Measurements from ENCODE around the gene MZB1.
"Not testable (repeated sequence)": the region's sequence is repeated elsewhere in the genome, so short reads cannot be mapped to it uniquely, and the experiment has no call there.

MZB1 gene

DNA sequence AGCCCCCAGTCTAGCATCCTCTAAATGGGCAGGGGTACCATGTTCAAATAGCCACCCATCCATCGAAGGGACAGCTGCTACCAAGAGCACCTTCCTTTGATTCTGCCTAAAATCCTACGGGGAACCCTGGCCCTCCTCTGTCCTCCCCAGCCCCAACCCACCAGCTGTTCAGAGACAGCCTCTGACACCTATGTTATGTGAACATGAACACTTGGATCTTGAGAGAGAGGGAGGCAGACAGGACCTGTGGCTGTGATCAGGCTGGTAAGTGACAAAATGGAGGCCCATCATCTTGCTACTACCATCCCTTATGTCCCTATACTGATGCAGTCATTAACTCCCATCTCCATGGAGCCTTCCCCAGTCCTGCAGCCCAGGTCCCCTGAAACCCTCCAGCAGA is 14.8 kb downstream of the MZB1 start:
- DNase-seq (ENCODE audit: low spot score), result no peak

DNA sequence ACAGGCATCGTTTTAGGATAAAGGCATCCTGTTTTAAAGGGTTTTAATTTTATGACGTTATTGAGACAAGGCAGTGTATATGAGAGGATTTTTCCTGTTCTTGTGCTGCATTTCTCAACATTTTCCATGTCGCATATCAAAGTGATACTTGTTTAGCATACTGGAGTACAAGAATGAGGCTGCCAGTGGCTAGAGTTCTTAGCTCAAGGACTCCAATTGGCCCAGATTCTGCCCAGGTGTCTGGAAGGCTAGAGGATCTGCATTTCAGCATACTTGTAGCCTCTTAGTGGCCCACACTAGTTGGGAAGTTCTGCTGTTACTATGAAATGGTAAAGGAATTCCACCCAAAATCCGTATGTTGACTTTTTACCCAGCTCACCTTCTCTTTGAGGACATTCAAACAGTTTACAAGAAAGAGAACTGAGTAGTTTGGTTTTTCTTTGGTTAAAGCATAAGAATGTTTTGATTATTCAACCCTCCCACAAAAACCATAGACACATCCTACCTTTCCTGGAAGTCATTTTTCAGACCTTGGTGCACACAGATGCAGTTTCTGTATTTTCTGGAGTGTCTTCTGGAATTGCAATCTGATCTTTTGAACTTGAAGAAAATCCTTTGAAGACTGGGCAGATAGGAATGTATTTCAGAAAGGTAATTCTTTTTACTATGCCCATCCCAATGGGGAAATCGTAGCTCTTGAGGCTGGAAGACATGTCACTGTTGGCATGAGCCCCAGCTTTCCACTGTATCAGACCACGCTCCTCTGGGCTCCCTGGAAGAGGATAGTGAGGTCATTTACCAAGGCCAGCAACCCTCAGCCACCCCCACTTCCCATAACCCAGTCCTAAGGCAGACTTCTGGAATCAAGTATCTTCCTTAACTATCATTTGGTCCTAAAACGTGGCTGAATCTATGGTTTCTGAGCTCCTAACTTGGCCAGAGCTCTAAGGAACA is 18.0 kb downstream of the MZB1 start:
- no peak for DNase-seq (ENCODE audit: low spot score)

DNA sequence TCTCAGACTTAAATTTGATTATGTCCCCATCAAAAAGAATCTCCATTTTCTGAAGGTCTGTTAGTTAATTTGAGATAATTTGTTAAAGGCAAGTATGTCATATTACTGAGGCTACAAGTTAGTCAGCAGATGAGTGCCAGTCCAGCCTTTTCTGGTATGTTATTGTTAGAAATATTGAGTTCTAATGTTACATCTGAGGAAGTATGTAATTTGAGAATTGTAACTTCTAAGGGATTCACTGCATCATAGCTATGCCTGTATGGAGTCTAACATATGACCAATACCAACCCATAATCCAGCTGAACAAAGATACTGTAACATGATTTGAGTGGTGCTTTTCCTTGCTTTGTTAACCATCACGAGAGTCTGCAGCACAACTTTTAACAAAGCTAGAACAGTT is 20.5 kb downstream of the MZB1 start:
- DNase-seq (ENCODE audit: low spot score), result no peak

DNA sequence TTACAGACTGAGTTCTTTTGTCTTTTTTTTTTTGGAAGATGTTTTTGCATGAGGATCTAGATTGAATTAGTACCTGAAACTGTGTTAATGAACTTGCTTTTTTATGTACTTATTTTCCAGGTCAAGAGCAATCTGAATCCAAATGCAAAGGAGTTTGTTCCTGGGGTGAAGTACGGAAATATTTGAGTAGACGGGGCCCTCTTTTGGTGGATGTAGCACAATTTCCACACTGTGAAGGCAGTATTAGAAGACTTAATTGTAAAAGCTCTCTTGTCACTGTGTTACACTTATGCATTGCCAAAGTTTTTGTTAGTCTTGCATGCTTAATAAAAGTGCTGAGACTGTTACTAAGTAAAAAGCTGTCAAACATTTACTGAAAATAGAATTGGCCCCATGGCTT is 21.1 kb downstream of the MZB1 start:
- no peak for DNase-seq (ENCODE audit: low spot score)

DNA sequence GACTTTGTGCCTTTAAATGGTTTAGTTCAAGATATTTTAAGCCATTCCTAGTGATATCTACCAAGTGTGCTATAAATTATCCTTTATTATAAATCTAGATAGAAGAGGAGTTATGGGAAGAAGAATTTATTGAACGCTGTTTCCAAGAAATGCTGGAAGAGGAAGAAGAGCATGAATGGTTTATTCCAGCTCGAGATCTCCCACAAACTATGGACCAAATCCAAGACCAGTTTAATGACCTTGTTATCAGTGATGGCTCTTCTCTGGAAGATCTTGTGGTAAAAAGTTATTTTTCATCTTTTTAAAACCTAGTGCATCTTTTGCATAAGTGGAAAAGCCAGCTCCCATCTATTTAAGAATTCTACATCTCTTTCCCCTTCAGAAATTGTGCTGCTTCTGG is 25.2 kb downstream of the MZB1 start:
- DNase-seq (ENCODE audit: low spot score), result no peak

DNA sequence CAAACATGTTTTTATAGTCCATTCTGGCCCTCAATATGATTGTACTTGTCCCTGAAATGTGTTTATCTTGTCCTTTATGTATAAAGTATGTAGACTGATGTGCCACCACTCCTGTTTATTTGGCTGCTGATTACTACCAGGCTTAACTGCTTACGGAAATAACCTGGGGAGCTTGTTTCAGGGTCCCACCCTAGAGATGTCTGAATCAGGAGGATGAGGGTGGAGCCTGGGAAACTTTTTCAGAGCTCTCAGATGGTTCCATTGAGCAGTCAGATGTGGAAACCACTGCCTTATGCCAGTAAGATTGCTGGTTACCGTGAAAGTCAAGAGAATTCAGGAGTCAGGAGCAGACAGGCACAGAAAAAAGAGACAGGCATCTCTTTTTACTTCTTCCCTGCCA is 25.8 kb downstream of the MZB1 start:
- DNase-seq (ENCODE audit: low spot score), result no peak

DNA sequence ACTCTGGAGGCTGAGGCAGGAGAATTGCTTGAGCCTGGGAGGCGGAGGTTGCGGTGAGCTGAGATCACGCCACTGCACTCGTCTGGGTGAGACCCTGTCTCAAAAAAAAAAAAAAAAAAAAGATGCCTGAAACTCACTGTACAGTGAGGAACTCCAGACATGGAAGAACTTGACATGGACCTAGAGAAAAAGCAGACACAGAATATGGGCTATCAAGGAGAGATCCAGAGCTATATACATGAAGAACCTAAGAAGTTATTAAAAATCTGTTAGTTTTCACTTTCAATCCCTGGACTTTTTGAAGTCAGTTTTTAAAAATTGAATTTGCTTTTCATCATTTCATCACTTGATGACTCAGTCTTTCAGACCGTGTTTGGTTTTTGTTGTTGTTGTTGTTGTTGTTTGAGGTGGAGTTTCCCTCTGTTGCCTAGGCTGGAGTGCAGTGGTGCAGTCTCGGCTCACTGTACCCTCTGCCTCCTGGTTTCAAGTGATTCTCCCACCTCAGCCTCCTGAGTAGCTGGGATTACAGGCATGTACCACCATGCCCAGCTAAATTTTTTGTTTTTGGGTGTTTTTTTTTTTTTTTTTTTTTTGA is 27.8 kb downstream of the MZB1 start:
- no peak for DNase-seq (ENCODE audit: low spot score)

DNA sequence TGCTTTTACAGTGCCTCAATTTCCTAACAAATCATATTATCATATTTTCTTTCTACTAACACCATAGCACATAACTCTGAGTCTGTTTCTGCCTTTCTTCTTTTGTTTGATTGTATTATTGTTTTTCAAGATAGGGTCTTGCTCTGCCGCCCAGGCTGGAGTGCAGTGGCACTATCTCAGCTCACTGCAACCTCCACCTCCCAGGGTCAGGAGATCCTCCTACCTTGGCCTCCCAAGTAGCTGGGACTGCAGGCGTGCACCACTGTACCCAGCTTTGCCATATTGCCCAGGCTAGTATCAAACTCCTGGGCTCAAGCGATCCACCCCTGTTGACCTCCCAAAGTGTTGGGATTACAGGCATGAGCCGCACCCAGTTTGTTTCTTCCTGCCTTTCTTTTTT is 29.3 kb downstream of the MZB1 start:
- DNase-seq (ENCODE audit: low spot score), result no peak

DNA sequence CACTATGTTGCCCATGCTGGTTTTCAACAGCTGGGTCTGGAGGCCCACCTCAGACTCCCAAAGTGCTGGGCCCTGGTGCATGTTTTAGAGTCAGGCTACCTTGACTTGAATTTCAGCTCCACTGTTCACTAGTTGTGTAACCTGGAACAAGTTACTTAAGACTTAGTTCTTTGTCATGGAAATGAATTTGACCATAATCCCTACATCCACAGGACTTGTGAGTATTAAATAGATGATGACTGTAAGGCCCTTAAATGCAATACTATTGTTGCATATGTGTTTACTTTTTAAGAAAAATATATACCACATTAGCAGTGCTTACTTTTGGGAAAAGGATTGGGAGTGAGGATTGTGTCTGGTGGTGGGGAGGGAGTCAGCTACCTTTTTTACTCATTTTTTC is 31.6 kb downstream of the MZB1 start:
- no peak for DNase-seq (ENCODE audit: low spot score)

DNA sequence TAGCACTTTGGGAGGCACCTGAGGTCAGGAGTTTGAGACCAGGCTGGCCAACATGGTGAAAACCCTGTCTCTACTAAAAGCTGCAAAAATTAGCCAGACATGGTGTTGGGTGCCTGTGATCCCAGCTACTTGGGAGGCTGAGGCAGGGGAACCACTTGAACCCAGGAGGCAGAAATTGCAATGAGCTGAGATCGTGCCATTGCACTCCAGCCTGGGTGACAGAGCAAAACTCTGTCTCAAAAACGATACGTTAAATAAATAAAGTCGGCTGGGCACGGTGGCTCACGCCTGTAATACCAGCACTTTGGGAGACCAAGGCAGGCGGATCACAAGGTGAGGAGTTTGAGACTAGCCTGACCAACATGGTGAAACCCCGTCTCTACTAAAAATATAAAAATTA is 33.8 kb downstream of the MZB1 start:
- DNase-seq (ENCODE audit: low spot score), result not testable (repeated sequence)

DNA sequence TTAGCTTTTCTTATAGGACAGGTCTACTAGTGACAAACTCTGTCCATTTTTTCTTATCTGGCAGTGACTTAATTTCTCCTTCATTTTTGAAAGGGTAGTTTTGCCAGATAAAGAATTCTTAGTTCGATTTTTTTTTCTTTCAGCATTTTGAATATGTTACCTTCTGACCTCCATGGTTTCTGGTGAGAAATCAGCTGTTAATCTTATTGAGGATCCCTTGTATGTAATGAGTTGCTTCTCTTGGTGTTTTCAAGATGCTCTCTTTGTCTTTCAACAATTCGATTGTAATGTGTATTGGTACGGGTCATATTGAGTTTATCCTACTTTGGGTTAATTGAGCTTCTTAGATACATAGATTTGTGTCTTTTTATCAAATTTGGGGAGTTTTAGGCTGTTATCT is 35.5 kb downstream of the MZB1 start:
- no peak for DNase-seq (ENCODE audit: low spot score)

DNA sequence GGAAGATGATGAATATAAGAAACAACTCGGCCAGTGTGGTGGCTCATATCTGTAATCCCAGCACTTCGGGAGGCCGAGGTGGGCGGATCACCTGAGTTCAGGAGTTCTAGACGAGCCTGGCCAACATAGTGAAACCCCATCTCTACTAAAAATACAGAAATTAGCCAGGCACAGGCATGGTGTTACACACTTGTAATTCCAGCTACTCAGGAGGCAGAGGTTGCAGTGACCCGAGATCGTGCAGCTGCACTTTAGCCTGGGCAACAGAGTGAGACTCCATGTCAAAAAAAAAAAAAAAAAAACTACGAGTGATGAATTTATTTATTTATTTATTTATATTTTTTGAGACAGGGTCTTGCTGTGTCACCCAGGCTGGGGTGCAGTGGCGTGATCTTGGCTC is 41.9 kb downstream of the MZB1 start:
- DNase-seq (ENCODE audit: low spot score), result not testable (repeated sequence)

DNA sequence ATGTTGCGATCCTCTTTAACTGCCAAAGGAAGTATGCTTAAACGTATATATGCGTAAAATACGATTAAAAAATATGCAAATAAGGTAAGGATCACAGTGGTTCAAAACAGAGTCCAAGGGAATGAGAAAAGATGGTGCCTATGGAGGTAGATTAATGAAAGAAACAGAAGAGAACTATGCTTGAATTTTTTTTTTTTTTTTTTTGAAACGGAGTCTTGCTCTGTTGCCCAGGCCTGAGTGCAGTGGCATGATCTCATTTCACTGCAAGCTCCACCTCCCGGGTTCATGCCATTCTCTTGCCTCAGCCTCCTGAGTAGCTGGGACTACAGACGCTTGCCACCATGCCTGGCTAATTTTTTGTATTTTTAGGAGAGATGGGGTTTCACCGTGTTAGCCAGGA is 44.3 kb downstream of the MZB1 start:
- not testable (repeated sequence) for DNase-seq (ENCODE audit: low spot score)

DNA sequence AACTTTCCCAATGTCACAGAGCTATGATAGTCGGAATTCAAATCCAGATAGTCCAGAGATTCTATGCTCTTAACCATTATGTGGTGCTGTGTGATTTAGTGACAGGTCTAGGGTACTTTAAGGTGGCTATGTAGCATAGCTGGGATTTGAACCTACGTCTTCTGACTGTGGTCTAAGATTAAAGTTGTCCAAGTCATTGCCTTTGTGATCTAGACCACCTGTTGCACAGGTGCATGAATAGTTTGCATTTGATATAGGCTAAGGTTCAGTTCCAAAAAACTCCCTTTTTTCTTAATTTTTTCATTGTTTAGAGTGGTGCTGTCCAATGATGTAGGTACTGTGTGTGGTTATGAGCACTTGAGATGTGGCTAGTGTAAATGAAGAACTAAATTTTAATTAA is 45.5 kb downstream of the MZB1 start:
- DNase-seq (ENCODE audit: low spot score), result no peak

DNA sequence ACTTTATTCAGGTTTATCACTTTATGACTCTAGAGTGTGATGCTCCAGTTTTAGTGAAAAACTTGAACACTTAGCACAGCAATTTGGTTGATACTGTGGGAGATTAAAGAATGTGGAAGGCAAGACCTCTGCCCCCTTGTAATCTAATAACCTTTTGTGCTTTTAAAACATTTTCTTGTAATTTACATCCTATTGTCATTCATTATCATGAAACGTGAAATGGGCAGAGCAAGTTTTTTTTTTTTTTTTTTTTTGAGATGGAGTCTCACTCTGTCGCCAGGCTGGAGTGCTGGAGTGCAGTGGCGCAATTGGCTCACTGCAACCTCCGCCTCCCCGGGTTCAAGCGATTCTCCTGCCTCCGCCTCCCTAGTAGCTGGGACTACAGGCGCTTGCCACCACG is 46.2 kb downstream of the MZB1 start:
- no peak for DNase-seq (ENCODE audit: low spot score)

DNA sequence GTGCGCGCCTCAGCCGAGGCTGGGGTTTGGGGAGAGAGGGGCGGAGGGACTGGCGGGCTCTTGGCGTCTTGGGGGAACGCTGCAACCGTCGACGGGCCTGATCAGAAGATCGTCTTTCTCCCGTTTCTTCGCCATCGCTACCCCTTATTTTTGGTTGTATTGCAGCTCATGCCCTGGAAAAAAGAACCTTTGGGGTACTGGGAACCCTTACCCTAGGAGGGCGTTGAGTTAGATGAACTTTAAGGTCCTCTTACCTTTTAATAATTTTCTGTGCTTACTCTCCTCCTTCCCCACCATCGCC is 47.3 kb downstream of the MZB1 start:
- no peak for DNase-seq (ENCODE audit: low spot score)

DNA sequence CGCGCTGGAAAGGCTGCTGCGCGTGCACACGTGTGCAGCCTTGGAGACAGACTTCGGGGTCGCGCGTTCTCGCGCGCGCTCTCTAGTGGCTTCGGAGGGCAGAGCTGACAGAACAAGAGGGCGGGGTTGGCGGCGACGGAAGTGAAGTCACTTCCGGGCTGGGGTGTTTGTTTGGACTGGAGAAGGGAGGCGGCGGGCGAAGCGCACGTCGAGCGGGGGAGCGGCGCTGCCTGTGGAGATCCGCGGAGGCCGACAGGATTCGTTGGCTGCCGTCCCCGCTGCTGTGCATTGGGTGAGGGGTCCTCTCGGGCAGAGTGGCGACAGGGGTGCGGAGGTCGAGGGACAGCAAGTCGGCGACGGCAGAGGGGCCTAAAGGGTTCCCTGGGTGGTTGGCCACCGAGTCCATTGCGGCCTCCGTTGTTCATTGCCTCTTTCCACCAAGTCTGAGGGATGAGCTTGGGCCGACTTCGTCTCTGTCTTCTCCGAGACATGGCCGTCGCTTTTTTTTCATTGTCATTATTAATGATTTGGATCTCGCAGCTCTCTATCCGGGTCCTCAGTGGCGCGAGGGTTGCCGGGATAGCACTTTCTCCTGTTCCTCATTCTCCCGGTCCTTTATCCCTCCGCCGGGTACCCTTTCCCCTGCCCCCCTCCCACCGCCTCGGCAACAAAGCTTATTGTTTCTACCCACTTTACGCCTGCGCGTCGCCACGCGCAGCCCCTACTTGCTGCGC is 47.9 kb downstream of the MZB1 start, which contains the start of gene PAIP2:
Gene PAIP2, plus strand, starts transcription at position 166 of the 734 bp plus-strand sequence. CDS start 21,931 bp downstream, outside the sequence.
- peak; percentile 90 for DNase-seq (ENCODE audit: low spot score)

DNA sequence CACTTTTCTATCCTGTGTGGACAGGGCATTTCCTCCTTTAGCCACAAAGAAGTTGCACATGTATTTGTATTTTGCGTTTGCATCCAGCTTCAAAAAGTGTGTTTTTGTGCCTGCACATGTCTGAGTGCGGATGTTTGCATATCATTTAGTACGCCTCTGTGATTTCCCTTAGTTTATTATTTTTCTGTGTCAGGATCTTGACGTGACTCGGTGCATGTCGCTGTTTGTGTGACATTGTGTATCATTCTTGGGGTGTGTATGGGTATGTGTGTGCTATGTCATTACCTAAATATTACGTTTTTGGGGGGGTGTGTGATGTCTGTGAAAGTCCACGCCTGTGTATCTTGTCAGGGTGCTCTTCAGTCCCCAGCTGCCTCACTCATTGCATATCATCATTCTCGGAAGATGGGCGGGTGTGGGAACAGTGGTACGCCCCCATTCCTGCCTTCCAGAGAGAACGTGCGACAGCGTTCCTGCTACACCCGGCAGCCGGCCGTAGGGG is 48.5 kb downstream of the MZB1 start:
- no peak for DNase-seq (ENCODE audit: low spot score)

DNA sequence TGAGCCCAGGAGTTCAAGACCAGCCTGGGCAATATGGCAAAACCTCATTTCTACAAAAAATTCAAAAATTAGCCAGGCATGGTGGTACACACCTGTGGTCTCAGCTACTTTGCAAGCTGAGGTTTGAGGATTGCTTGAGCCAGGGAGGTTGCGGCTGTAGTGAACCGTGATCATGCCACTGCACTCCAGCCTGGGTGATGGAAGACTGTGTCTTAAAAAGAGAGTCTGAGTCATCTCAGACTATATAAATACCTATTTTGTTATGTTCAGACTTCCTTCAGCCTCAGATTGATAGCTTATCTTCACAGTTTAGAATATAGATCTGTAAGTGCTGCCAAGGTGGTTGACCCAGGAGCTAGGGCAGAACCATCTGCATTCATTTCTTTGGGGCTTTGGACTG is 49.7 kb downstream of the MZB1 start:
- no peak for DNase-seq (ENCODE audit: low spot score)
